Spinal cord (tissue), 10 donors: ENCODE data around the gene ANGPTL2. TPM values are rescaled to one million over a fixed set of nuclear protein-coding genes. Genes with fewer than 3 reads are reported as not detected.

Experiments
- DNase-seq, 6 donors: peaks; one replicate each; pipeline versions ENCODE4 v3.0.0 to v3.0.0-alpha.2; 2013 to 2015; ENCODE audit warnings: low spot score in 6 of 6, low read depth in 4 of 6
- H3K27ac ChIP-seq: one replicate; pipeline ENCODE4 v1.5.1; 2013; ENCODE audit warnings: low read depth, low read length, control low read depth
- H3K27me3 ChIP-seq: one replicate; pipeline ENCODE4 v1.6.1; 2013; ENCODE audit warnings: low read length; ENCODE audit not compliant: control insufficient read depth, insufficient read depth
- H3K36me3 ChIP-seq: one replicate; pipeline ENCODE4 v1.6.1; 2013; ENCODE audit warnings: low read length; ENCODE audit not compliant: control insufficient read depth, insufficient read depth
- H3K4me1 ChIP-seq: one replicate; pipeline ENCODE4 v1.6.1; 2013; ENCODE audit warnings: low read length; ENCODE audit not compliant: control insufficient read depth, insufficient read depth
- H3K4me3 ChIP-seq: one replicate; pipeline ENCODE4 v1.5.1; 2013; ENCODE audit warnings: low read depth, low read length, control low read depth
- H3K9me3 ChIP-seq: one replicate; pipeline ENCODE4 v1.6.1; 2013; ENCODE audit warnings: low read length; ENCODE audit not compliant: control insufficient read depth, insufficient read depth
- WGBS: methylation state at CpG from one replicate; pipeline ENCODE4 v1.1.5; 2013; ENCODE audit warnings: missing lambda C conversion rate; ENCODE audit not compliant: insufficient coverage; 5-methylcytosine and 5-hydroxymethylcytosine counted together
- polyA plus RNA-seq, 2 donors: library from polyadenylated mRNA; unstranded; fragments of 120-200 nt; gene quantifications; one replicate each; pipeline ENCODE4 v1.2.1, GENCODE V29; 2013; ENCODE audit not compliant: insufficient read length in 2 of 2
- total RNA-seq, 2 donors: library from RNA; depleted of rRNA in 1 of 2; stranded (reverse); fragments of 120-200 nt in 1 of 2; fragments of >200 nt in 1 of 2; gene quantifications; one replicate each; pipeline versions ENCODE4 v1.2.3 to v1.2.4, GENCODE V29; 2013 to 2014
- donor health status: healthy.

The ANGPTL2 gene
- total and polyA plus RNA-seq, 4 donors = 22.1 to 58.5 (median 46.4) TPM

GRCh38 chr9:127138444-127138843 lies 16.0 kb upstream of the ANGPTL2 start:
- no peak overlapping the region for H3K4me3 ChIP-seq
- DNase-seq = no peak
- 100% methylated on average over 3 of the region's 4 CpGs for WGBS
- no peak overlapping the region for H3K27ac ChIP-seq
- H3K9me3 ChIP-seq = no peaks in the 10 kb centered on the region
- no peaks in the 10 kb centered on the region for H3K27me3 ChIP-seq
- no peaks in the 10 kb centered on the region for H3K36me3 ChIP-seq
- peaks cover 40% of the 10 kb centered on the region for H3K4me1 ChIP-seq

GRCh38 chr9:127137640-127138360 lies 15.4 kb upstream of the ANGPTL2 start:
- 82% methylated on average over 10 of the region's 11 CpGs for WGBS
- H3K4me1 ChIP-seq = peaks cover 47% of the 10 kb centered on the region
- no peaks in the 10 kb centered on the region for H3K36me3 ChIP-seq
- no peak overlapping the region for H3K27ac ChIP-seq
- H3K4me3 ChIP-seq = no peak overlapping the region
- no peaks in the 10 kb centered on the region for H3K27me3 ChIP-seq
- no peaks in the 10 kb centered on the region for H3K9me3 ChIP-seq
- no peak for DNase-seq

GRCh38 chr9:127136880-127137639 lies 14.6 kb upstream of the ANGPTL2 start:
- WGBS = 100% methylated on average over 2 of the region's 5 CpGs
- H3K27ac ChIP-seq = no peak overlapping the region
- H3K4me1 ChIP-seq = peaks cover 52% of the 10 kb centered on the region
- no peaks in the 10 kb centered on the region for H3K27me3 ChIP-seq
- no peak overlapping the region for H3K4me3 ChIP-seq
- H3K9me3 ChIP-seq = no peaks in the 10 kb centered on the region
- H3K36me3 ChIP-seq = no peaks in the 10 kb centered on the region
- no peak for DNase-seq

GRCh38 chr9:127136081-127136879 lies 13.8 kb upstream of the ANGPTL2 start:
- Histone ChIP-seq H3K27ac (no peak overlapping the region), H3K27me3 (no peaks in the 10 kb centered on the region), H3K4me1 (peaks cover 57% of the 10 kb centered on the region), H3K36me3 (no peaks in the 10 kb centered on the region), H3K9me3 (no peaks in the 10 kb centered on the region), H3K4me3 (no peak overlapping the region)
- DNase-seq = no peak
- 62% methylated on average over 5 of the region's 8 CpGs for WGBS

GRCh38 chr9:127135056-127135745 lies 12.8 kb upstream of the ANGPTL2 start:
- peaks cover 60% of the 10 kb centered on the region for H3K4me1 ChIP-seq
- H3K4me3 ChIP-seq = no peak overlapping the region
- DNase-seq = no peak
- H3K36me3 ChIP-seq = no peaks in the 10 kb centered on the region
- 90% methylated on average over 1 of the region's 4 CpGs for WGBS
- peak overlapping the region; percentile 27 for H3K27ac ChIP-seq
- no peaks in the 10 kb centered on the region for H3K9me3 ChIP-seq
- no peaks in the 10 kb centered on the region for H3K27me3 ChIP-seq

GRCh38 chr9:127133739-127134167 lies 11.3 kb upstream of the ANGPTL2 start:
- no peak overlapping the region for H3K4me3 ChIP-seq
- no peaks in the 10 kb centered on the region for H3K36me3 ChIP-seq
- no peaks in the 10 kb centered on the region for H3K27me3 ChIP-seq
- no peaks in the 10 kb centered on the region for H3K9me3 ChIP-seq
- 12% methylated on average over 13 of the region's 13 CpGs for WGBS
- H3K27ac ChIP-seq = peak overlapping the region; percentile 86
- H3K4me1 ChIP-seq = peaks cover 67% of the 10 kb centered on the region
- DNase-seq = peak in 2 of 6 donors; percentile 81 to 88

- peaks cover 73% of the 10 kb centered on the region for H3K4me1 ChIP-seq
- WGBS = 25% methylated on average over 10 of the region's 15 CpGs
- no peaks in the 10 kb centered on the region for H3K9me3 ChIP-seq
- H3K36me3 ChIP-seq = no peaks in the 10 kb centered on the region
- peak in 2 of 6 donors; percentile 58 to 86 for DNase-seq
- peak overlapping the region; percentile 86 for H3K27ac ChIP-seq
- no peaks in the 10 kb centered on the region for H3K27me3 ChIP-seq
- no peak overlapping the region for H3K4me3 ChIP-seq
These were observed 10.6 kb upstream of the ANGPTL2 start for GRCh38 chr9:127132921-127133647.

GRCh38 chr9:127132375-127132774 lies 9.9 kb upstream of the ANGPTL2 start:
- H3K4me1 ChIP-seq = peaks cover 69% of the 10 kb centered on the region
- H3K4me3 ChIP-seq = no peak overlapping the region
- H3K27ac ChIP-seq = no peak overlapping the region
- no peaks in the 10 kb centered on the region for H3K27me3 ChIP-seq
- H3K36me3 ChIP-seq = no peaks in the 10 kb centered on the region
- DNase-seq = no peak
- no peaks in the 10 kb centered on the region for H3K9me3 ChIP-seq
- WGBS = 96% methylated on average over 3 of the region's 4 CpGs
